Fibroblast of skin of back (primary cell): ENCODE results near the gene HOTAIR. TPM values are rescaled to one million over a fixed set of nuclear protein-coding genes. Genes with fewer than 3 reads are reported as not detected.

ENCODE experiments used
- DNase-seq: peaks from one replicate; pipeline ENCODE4 v3.0.0-alpha.2; 2013
- polyA plus RNA-seq, 2 experiments: library from polyadenylated mRNA; unstranded; fragments of 120-200 nt; gene quantifications; one replicate each; pipeline ENCODE4 v1.2.1, GENCODE V29; 2013; ENCODE audit not compliant: insufficient read length in 2 of 2

The HOTAIR gene
- not detected for polyA plus RNA-seq (2013, experiment 1 of 2; ENCODE audit: insufficient read length)
- not detected for polyA plus RNA-seq (2013, experiment 2 of 2; ENCODE audit: insufficient read length)

DNA sequence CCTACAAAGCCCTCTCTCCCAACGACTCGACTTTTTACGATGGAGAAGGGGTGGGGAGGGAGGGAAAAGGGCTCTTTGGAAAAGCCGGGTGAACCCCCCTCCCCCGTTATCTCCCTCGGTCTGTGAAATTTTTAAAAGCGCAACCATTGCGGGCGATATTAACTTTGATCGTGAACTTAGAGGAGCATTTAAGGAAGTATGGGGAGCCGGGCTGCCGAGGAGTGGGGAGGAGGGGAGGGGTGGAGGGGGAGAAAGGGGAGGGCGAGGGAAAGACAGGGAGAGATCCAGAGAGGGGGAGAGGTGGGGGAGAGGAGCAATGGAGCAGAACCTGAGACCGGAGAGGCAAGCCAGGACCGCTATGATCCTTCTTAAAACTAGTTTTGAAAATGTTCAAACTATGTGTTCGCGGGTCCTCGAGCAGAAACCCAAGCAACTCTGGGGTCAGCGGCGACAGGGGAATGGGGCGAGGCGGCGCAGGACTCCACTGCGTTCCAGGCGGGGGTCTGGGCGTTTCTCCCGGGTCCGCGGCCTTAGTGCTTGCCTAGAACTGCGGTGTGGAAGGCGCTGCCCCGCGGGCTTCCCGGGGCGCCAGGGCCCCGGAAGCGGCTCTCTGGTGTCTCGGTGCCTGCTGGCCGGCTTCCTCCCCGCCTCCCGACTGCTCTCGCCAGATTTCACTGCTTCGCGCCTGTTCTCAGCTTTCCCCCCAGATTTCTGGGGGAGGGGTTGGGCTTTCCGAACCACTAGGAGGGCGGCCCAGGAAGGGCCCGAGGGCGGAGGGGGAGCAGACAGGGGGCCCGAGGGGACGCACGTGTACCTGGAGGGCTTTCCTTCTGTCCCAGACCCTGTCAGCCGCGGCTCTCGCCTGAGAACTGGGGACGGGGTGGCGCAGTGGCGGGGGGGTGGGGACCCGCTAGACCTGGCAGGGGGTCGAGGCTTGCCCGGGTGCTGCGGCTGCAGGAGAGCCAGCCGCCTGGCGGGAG, at the start of gene HOTAIR:
TSS of gene HOTAIR (minus strand) at position 871 of the 980 bp plus-strand sequence.
- no peak for DNase-seq

DNA sequence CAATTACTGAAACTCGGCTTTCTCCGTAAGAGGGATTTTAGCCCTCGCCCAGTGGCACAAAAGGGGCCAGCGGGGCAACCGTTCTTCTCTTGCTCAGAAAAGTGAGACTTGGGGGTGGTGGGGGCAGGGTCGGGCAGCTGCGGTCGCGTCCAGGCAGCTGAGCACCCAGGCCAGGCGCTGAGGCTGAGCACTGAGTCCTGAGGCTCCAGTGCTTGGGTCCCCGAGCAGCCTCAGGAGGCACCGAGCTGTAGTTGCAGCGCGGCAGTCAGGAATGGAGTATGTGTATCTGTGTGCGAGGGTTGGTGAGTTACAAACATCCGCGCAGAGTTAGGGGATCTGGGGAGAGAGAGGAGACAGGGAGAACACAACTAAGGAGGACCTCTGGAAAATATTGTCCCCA, 49.4 kb upstream of the HOTAIR start:
- DNase-seq = no peak

DNA sequence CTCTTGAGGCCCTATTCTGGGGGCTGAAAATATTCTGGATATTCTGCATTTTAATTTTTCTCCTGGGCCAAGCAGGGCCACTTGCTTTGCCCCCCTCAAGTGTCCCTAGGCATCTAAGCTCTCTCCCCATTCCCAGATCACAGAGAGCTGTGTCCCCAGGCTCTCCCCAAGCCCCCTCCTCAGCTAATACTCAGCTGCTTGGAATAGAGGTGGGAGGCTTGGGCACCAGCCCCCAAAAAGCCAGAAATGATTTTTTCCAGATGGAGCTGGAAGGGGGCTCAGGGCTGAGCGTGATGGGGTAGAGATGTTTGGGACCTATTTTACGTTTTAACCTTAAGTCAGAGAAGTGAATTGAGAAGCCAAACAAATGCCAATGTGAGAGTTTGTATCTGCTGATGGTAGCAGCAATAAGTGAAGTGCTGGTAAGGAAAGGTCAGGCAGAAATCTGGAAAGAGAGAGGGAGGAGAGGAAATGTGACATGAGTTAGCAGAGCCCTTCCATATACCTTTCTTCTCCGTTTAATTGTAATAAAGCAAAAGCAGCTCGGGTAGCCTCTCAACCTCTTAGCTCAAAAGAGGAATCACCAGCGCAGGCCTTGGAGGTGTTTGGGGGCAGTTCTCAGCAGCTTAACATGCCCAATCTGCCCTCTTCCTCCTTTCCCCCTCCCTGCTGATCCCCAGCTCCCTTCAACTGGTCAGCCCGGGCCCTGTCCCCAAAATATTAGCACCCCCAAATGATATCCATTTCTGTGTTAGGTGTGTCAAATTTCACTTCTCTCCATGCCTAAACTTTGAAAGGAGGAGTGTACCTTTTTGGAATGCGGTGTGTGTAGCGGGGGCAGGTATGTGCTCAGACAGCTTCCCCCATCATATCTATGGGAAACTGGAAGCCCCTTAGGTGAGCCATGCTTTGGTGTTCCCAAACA, 48.5 kb upstream of the HOTAIR start:
- no peak for DNase-seq

DNA sequence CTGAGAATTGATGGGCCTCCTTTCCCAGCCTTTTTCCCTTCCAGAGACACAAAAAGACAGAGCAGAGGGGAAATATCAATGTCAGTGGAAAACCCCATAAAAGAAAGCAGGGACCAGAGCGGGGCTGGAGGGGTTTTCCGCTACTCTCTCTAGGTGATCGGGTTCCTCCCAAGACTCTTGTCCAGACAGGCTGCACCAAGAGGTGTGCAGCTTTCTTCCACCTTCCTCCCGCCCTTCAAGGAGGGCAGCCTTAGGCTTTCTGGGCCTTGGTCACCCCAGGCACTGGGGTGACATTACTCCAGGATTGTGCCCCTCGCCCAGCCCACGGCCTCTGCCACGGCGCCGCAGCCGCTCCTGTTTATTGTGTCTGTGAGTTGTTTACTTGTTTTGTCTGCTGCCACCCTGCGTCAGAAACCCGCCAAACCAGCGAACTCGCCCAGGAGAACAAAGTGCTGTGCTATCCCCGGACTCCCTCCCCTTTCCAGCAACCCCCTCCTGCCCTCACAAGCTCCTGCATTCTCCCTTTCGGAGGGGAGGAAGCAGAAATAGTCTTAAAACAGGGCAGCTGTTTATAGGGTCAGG, 46.8 kb upstream of the HOTAIR start:
- no peak for DNase-seq

DNA sequence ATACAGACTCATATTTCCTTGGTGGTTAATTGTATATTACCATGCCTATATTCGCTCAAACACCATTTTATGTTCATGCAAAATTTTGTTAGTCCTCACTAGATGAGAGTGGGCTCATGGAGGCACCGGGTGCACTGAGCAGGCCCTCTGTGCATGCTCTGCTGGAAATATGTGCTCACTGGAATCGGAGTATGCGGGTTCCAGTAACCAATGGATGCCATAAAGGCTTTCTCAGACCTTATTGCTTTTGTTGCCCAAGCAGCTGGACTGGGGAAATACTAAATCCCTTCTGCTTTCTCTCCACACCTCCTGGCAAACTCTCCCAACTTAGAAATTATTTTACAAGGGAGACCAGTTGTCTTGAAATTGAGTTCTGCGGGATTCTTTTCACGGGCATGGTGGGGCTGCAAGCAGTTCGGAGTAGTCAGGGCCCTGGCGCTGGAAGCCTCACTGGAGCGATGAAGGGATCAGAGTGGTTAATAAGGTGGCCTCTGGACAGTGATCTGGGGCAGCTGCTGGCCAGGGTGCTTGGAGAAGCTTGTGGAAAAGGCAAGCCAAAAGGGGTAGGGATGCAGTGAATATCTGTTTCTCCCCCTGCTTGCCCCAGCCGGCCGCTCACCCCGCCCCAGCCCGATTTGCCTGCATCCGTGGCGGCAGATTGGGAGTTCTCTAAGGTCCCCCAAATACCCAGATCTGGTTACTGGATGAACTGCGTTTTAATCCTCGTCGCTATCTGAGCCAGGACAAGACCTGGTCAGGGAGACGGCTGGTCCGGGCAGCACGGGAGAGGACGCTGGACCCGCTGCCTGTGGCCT, 46.0 kb upstream of the HOTAIR start:
- DNase-seq = no peak

DNA sequence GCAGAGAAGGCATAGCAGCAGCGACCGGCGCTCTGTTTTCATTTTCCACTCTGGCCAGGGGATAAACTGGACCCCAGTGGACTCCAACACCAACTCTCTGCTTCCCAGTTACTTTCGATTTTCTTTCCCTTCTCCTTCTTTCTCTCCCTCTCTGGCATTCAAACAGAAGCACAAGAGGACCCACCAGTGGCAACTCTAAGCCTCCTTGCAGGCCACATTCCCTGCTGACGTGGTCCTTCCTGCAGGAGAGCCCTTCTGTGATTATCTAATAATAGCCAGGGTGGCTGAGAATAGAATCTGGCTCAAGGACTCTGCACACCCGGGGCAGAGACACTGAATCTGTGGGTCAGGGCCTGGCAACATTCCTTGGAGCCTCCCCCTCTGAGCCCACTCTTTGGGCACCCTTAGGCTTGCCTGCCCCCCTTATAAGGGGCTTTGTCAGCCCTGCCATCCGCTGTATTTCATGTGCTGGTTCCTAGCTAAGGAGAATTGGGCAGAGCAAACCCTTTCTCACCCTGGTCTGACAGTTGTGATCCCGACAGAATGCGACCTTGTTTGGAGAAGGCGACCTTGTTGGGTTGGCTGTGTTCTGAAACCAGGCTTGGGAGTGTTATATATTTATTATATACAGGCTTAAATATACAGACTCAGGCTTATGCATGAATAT, 45.3 kb upstream of the HOTAIR start:
- no peak for DNase-seq

DNA sequence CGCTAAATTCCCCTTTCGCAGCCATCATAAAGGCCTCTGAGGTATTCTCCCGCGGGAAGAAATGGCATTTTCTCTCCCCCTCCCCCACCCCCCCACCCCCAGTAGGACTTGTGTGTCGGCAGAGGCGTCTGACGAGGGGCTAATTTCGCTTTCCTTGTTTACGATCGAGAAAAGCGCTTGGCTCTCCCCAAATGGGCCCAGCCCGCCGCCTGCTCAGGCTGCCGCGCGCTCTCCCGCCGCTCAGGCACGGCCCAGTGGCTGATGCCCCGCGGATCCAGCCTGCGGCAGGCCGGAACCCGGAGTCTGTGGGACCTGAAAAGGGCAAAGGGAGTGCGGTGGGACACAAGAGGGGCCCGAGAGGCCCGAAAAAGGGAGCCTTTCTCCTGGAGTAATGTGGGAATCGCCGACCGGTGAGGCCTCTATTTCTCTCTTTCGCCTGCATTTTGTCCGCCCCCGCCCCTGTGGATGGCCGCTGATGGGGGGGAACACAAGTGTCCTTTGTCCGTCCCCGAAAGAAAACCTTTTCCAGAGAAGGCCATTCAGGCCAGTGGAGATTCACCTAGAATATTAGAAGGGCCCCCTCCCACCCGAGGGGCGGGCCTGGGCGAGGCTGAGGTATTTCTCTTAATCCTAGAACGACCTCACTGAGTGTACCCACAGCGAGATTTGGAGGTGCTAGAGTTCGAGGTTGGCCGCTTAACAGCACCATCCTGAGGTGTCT, 44.5 kb upstream of the HOTAIR start:
- DNase-seq = no peak

DNA sequence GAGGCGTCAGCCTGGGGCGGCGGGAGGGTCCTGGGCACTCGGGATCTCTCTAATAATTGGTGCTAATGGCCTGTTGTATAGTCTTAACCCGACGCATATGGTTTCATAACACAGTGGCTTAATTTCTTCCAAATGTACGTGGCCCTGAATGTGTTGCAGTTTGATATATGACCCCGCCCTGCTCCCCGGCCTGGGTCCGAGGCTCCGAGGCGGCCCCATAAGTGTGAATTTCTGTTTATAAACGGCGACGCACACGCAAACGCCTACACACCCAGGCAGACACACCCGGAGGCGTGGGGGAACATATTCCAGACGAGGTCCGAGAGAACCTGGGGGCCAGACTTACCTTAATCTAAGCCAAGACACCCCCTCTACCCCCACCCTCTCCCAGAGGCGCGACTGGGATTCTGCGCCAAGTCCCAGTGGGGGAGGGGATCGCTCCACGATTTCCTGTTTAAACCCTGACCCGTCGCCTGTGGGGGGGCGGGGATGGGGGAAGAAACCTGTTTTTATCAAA, 43.8 kb upstream of the HOTAIR start:
- no peak for DNase-seq

DNA sequence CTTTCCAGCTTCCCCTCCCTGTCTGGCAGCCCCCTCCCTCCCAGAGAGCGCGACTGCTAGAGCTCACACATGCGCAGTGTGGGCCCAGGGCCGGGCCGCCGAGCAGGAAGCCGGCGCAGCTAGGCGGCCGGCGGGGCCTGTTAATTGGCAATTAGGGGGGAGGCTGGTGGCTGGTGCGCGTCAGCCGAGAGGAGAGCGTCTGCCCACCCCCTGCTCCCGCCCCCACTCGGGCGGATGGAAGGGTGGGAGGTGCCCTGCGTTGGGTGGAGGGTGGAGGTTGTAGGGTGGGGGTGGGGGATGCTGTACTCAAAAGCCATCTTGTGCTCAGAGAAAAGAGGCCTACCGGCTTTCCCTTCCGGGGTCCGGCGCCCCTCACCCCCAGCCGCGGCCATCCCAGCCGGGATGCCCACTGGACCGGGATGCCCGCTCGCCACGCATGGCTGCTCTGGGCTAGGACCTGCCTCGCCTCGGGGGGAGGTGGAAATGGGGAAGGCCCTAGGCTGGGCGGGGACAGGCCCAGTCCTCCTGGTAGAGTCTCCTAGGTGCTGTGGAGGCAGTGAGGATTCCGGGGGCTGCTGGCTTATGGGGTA, 43.2 kb upstream of the HOTAIR start:
- peak; percentile 48 for DNase-seq

DNA sequence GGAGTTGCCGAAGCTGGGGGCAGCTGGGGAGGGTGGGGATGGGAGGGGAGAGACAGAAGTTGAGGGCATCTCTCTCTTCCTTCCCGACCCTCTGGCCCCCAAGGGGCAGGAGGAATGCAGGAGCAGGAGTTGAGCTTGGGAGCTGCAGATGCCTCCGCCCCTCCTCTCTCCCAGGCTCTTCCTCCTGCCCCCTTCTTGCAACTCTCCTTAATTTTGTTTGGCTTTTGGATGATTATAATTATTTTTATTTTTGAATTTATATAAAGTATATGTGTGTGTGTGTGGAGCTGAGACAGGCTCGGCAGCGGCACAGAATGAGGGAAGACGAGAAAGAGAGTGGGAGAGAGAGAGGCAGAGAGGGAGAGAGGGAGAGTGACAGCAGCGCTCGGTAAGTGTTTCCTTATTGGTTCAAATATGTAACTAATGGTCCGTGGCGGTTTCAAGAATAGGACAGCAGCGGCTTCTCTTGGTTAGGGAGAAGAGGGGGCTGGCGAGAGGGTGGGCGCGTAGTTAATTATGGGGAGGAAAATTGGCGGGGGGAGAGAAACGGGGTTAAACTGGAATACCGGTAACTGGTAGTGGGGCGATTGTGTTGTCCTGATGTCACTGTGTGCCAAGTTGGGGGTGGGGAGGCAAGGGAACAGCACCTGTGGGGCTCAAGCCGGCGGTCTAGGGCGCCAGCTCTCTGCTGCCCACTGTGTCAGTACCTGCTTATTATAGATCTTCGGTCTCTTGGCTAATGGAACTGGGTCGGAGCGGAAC, 42.5 kb upstream of the HOTAIR start:
- no peak for DNase-seq

DNA sequence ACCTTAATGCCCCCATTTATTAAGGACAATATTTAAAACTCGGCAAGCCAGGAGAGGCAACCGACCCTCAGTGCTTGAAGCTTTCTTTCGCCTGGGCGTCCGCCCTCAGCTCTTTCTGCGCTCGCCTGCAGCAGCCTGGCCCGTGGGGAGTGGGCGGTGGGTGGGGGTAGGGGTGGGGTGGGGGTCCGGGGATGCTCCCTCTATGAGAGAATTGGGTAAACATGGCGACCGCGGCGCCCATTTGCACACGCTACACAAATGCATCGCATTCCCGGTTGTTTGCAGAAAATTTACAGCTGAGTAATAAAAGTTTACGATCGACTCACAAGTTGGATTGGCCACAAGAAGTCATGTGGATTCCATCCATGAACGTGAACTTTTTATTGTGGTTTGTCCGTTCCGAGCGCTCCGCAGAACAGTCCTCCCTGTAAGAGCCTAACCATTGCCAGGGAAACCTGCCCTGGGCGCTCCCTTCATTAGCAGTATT, 41.8 kb upstream of the HOTAIR start:
- DNase-seq = no peak

DNA sequence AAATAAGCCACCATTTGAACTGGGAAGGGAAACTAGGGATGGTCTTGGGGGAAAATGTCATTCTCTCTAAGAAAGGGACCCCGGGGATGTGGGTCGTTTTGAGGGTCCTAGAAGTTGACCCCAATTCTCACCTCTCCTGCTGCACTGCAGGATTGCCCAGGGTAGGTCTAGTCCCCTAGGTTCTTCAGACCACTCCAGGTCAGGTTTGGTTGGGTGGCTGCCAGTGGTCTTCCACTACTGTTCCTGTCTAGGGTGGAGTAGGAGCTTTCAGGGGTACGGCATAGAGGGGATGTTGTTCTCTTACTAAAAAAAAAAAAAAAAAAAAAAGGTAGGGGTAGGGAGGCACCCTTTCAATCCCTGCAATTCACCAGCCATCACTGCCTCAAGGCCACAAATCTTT, 41.3 kb upstream of the HOTAIR start:
- DNase-seq = no peak

DNA sequence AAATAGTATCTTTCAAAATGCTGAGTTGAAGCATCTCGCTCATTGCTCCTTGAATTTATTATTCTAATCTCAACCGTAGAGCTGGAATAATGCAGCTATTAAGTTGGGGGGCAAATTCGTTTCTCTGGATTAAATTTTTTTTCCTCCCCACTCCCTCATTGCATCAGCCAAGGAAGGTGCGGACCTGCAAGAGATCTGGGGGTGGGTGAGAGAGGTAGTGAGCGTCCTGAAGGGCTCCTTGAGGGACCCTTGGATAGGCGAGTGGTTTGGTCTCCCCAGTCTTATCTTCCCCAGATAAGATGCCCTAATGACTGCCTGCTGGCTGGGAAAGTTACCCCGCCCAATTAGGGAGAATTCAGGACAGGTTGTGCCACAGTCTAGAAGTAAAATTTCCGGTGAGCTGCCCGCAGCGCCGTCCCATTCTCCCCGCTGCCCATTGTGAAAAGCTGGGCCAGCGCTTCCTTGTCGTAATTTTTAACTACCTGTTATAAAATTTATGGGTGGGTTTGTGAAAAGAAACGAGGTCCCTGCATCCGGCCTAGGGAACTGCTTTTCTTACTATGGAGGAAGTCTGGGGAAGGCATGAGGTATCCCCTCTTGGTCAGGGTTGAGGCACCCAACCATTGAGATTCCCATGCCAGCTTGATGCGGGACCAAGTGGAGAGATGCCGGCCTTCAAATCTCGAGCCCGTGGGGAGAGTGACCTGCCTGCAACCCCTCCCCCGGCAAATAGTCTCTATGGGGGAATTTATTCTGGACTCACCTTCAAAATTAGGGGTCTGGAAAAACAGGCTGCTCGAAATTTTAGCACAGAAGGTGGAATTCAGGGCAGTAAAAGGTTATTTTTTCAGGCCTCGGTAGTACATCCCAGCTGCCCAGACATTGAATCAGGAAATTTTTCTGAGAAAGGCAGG, 40.5 kb upstream of the HOTAIR start:
- no peak for DNase-seq

DNA sequence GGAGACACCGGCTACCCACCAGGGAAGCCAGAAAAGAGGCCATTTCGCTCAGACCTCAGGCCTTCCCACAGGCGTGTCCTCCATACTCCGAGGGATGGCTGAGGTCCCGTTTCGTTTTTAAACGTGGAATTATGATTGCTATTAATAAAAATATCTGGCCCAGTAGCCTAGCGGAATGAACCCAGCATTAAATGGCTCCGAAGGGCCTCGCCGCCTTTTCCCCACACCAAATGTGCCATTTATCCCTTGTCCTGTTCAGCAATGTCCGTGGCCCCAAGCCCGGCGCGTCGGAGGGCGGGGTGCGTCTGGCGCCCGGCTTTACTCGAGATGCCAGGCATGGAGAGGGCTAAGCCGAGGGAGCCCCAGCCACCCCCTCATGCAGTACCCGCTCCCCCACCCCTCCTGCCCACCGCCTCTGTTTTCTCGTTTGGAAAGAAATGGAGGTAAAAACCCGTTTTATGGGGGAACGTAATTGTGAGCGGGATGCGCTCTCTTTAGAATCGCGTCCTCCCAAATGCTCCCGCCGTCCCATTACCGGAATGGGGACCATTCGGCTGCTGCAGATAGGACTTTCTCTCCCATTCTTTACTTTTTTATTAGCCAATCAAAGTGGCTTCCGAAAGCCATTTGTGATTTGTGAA, 39.7 kb upstream of the HOTAIR start:
- no peak for DNase-seq

DNA sequence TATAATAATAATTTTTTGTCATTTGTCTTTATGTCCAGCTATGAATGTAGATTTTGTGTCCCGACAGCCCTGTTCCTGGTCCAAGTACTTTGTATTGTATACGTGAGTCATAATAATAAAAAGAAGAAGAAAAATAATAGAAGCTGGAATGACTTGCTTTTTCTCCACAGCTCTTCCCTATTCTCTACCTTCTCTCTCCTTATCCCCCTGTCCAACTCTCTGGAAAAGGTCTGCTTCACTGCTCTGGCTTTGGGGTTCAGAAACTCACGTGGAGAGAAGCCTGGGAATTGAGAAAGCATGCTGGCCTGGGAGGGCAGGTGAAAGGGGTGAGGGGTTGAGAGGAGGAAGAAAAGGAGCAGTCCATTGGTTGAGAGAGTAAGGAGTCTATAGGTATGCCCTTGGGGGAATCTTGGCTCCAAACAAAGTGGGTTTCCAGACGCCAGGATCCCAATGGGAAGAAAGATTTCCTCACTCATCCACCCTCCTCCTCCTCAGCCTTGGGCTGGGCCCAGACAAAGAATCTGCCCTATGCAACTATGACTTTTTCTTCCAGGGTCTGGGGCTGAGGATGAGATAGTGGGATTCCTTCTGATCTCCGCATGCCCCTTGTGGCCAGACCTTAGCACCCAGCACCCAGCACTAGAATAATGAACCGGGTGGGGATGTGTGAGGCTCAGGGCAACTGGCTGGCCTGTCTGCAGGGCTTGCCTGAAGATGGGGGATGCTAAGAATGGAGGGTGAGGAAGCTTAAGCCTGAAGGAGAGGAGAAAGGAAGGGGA, 38.1 kb upstream of the HOTAIR start:
- DNase-seq = no peak
